ENCODE data around the gene NPFFR2.

DNA sequence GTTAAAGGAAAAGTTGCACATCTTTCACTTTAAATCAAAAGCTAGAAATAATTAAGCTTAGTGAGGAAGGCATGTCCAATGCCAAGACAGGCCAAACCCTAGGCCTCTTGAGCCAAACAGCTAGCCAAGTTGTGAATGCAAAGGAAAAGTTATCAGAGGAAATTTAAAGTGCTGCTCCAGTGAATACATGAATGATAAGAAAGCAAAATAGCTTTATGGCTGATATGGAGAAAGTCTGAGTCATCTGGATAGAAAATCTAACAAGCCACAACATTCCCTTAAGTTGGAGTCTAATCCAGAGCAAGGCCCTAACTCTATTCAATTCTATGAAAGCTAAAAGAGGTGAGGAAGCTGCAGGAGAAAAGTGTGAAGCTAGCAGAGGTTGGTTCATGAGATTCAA is 23.8 kb downstream of the NPFFR2 start:
- TF ChIP-seq, protein P1, sequence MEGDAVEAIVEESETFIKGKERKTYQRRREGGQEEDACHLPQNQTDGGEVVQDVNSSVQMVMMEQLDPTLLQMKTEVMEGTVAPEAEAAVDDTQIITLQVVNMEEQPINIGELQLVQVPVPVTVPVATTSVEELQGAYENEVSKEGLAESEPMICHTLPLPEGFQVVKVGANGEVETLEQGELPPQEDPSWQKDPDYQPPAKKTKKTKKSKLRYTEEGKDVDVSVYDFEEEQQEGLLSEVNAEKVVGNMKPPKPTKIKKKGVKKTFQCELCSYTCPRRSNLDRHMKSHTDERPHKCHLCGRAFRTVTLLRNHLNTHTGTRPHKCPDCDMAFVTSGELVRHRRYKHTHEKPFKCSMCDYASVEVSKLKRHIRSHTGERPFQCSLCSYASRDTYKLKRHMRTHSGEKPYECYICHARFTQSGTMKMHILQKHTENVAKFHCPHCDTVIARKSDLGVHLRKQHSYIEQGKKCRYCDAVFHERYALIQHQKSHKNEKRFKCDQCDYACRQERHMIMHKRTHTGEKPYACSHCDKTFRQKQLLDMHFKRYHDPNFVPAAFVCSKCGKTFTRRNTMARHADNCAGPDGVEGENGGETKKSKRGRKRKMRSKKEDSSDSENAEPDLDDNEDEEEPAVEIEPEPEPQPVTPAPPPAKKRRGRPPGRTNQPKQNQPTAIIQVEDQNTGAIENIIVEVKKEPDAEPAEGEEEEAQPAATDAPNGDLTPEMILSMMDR (IDR thresholded peaks at IDR 0.05): no peak
- TF ChIP-seq POLR2A (IDR thresholded peaks at IDR 0.05): no peak
